A549 (cell line): ENCODE measurements around the gene ST3GAL6. TPM values are rescaled to one million over a fixed set of nuclear protein-coding genes. Genes with fewer than 3 reads are reported as not detected.

Source experiments
- ATAC-seq, 2 experiments: fragments of 200-7000 bp in 1 of 2; fragments of >200 bp in 1 of 2; cut with Nextera tagmentation in 1 of 2; cut with Tn5 transposase in 1 of 2; 3 replicates each; pipeline versions ENCODE4 v1.8.0 to v1.9.1; 2018 to 2020; ENCODE audit warnings: mild to moderate bottlenecking in 1 of 2, moderate library complexity in 1 of 2
- CTCF ChIA-PET: fragments of 300-600 bp; sonication (Branson Sonifier 250); formaldehyde crosslinking; extraction: SDS; loops from one replicate; lab custom pipeline; 2021; ENCODE audit warnings: antibody characterized with exemption, inconsistent platforms; lab: Yijun Ruan, JAX
- POLR2A ChIA-PET: fragments of 350-600 bp; formaldehyde crosslinking; extraction: SDS; loops from one replicate; lab custom pipeline; 2021; ENCODE audit warnings: antibody characterized with exemption, inconsistent platforms; lab: Yijun Ruan, JAX
- DNase-seq, 2 experiments: peaks; one replicate each; pipeline versions ENCODE4 v3.0.0 to v3.0.0-alpha.2; 2011 to 2016; ENCODE audit warnings: low read depth in 1 of 2, low spot score in 1 of 2
- FAIRE-seq: peaks from 2 replicates; lab custom pipeline; 2011; peaks lifted over from hg19 to GRCh38; lab: Jason Lieb, UNC
- H3K27ac ChIP-seq, 2 experiments: fragments of >200 bp; sonication (Bioruptor Twin); formaldehyde crosslinking; 3 replicates each; pipeline ENCODE4 v1.5.1; 2016 to 2017
- H3K4me1 ChIP-seq: fragments of >200 bp; sonication (Bioruptor Twin); formaldehyde crosslinking; 3 replicates; pipeline ENCODE4 v1.6.1; 2016
- H3K4me2 ChIP-seq: fragments of >200 bp; sonication (Bioruptor Twin); formaldehyde crosslinking; 3 replicates; pipeline ENCODE4 v1.6.1; 2016
- H3K4me3 ChIP-seq: fragments of >200 bp; sonication (Bioruptor Twin); formaldehyde crosslinking; 3 replicates; pipeline ENCODE4 v1.5.1; 2016
- H3K9me3 ChIP-seq: fragments of >200 bp; sonication (Bioruptor Twin); formaldehyde crosslinking; 3 replicates; pipeline ENCODE4 v1.6.1; 2016
- EHMT2 ChIP-seq: fragments of 200-600 bp; sonication (generic); IDR thresholded peaks from 2 replicates; pipeline ENCODE4 v1.6.1; 2016; ENCODE audit warnings: antibody characterized with exemption, low read depth, mild to moderate bottlenecking, moderate library complexity
- JUN ChIP-seq, 2 experiments: fragments of >200 bp; sonication (Bioruptor Twin); formaldehyde crosslinking; IDR thresholded peaks; 2 replicates in 1 of 2; 3 replicates in 1 of 2; pipeline ENCODE4 v1.6.1; 2016 to 2017
- KDM1A ChIP-seq: fragments of 200-600 bp; sonication (generic); IDR thresholded peaks from 2 replicates; pipeline ENCODE4 v1.6.1; 2016; ENCODE audit warnings: low read depth, mild to moderate bottlenecking
- MAFK ChIP-seq: fragments of 450-650 bp; IDR thresholded peaks from 2 replicates; pipeline ENCODE4 v1.6.1; 2014; ENCODE audit not compliant: partially characterized antibody
- MAZ ChIP-seq: fragments of 150-350 bp; IDR thresholded peaks from 2 replicates; pipeline ENCODE4 v1.6.1; 2014; ENCODE audit warnings: antibody characterized with exemption, low read depth, low read length, borderline replicate concordance
- USF2 ChIP-seq: fragments of 450-650 bp; IDR thresholded peaks from 2 replicates; pipeline ENCODE4 v1.6.1; 2014; ENCODE audit warnings: antibody characterized with exemption
- ZFP36 ChIP-seq: fragments of 450-650 bp; IDR thresholded peaks from 2 replicates; pipeline ENCODE4 v1.6.1; 2014; ENCODE audit warnings: borderline replicate concordance; ENCODE audit not compliant: partially characterized antibody
- WGBS: methylation state at CpG from one replicate; pipeline ENCODE4 v1.1.6; 2017; ENCODE audit errors: missing lambda C conversion rate; 5-methylcytosine and 5-hydroxymethylcytosine counted together
- polyA plus RNA-seq, 4 experiments: library from polyadenylated mRNA; depleted of rRNA in 3 of 4; stranded (reverse); fragments of >200 nt; fragmentation: RNase III in 1 of 4; extraction: RNeasy Plus Mini Kit Qiagen cat#74134 plus additional on column Dnase treatment in 1 of 4; gene quantifications; 2 replicates in 3 of 4; 3 replicates in 1 of 4; pipeline ENCODE4 v1.2.3, GENCODE V29; 2011 to 2017
- small RNA-seq, 6 experiments: library from RNA; depleted of rRNA; stranded (forward); fragments of <200 nt; gene quantifications; one replicate each; pipeline ENCODE3, GENCODE V24; 2012

ST3GAL6 gene
- polyA plus RNA-seq, 2 of the 4 experiments (the other 2 are of a cell fraction): 1.1 to 1.4 TPM

- TF ChIP-seq JUN (IDR thresholded peaks at IDR 0.05) (no peak), ZFP36 (no peak), USF2 (no peak), MAZ (no peak), KDM1A (no peak)
- H3K4me2 ChIP-seq: peak overlapping the region; percentile 3; the same call in 2 of the 3 replicates
- WGBS: 62% methylated on average over 3 of the region's 3 CpGs
- CTCF ChIA-PET: interaction anchor here (0.7 kb wide), 1 partner anchor 39 kb away, joined by 3 read pairs; no protein-coding TSS in a partner anchor
- POLR2A ChIA-PET: no interaction called here
- H3K27ac ChIP-seq: peak overlapping the region in 1 of 2 experiments; percentile 42; a peak in 2 of 6 replicates
- H3K4me3 ChIP-seq: no peak overlapping the region
- no peak for DNase-seq
- FAIRE-seq: no peak
- H3K9me3 ChIP-seq: no peaks in the 10 kb centered on the region
- H3K4me1 ChIP-seq: peaks cover 52% of the 10 kb centered on the region
- ATAC-seq: peak; percentile 49 to 50; a peak in 4 of 6 replicates
Measured at GRCh38 chr3:98839846-98840245, 76.7 kb downstream of the ST3GAL6 start.

GRCh38 chr3:98843266-98843959 is 80.3 kb downstream of the ST3GAL6 start:
- H3K9me3 ChIP-seq: no peaks in the 10 kb centered on the region
- FAIRE-seq: peak; percentile 23
- ATAC-seq: no peak
- ChIA-PET CTCF (interaction anchor here (1.2 kb wide), 1 partner anchor 151 kb away, joined by 3 read pairs; no protein-coding TSS in a partner anchor), POLR2A (no interaction called here)
- WGBS: 51% methylated on average over 7 of the region's 7 CpGs
- TF ChIP-seq MAFK (peak; percentile 88), EHMT2 (no peak)
- peaks cover 78% of the 10 kb centered on the region for H3K4me1 ChIP-seq
- peak overlapping the region; percentile 22 for H3K4me2 ChIP-seq
- H3K4me3 ChIP-seq: no peak overlapping the region
- no peak overlapping the region for H3K27ac ChIP-seq
- DNase-seq: no peak

Small RNA genes within 50 kb of the gene (small RNA-seq; reads per million reads assigned to genes)
- gene RNU6-26P: 0 to 1.7 (median 0.12) reads per million in 6 experiments

Other genes with a start within 250 kb of the ST3GAL6 start
- 150 TPM in 2 replicates for gene CLDND1, start 240.4 kb upstream of the ST3GAL6 start, polyA plus RNA-seq (2011; rRNA removed)
- 45.2 to 50.5 TPM (median 49.0 TPM) in 3 replicates for gene CLDND1, start 240.4 kb upstream of the ST3GAL6 start, polyA plus RNA-seq (2017; fragmentation: RNase III; extraction: RNeasy Plus Mini Kit Qiagen cat#74134 plus additional on column Dnase treatment)
- gene GPR15, start 231.4 kb upstream of the ST3GAL6 start, polyA plus RNA-seq (2011; rRNA removed): not detected in 2 replicates
- not detected in 3 replicates for gene GPR15, start 231.4 kb upstream of the ST3GAL6 start, polyA plus RNA-seq (2017; fragmentation: RNase III; extraction: RNeasy Plus Mini Kit Qiagen cat#74134 plus additional on column Dnase treatment)
- gene CPOX, start 169.7 kb upstream of the ST3GAL6 start, polyA plus RNA-seq (2011; rRNA removed): 28.0 and 30.3 TPM in 2 replicates
- 20.8 to 25.7 TPM (median 22.1 TPM) in 3 replicates for gene CPOX, start 169.7 kb upstream of the ST3GAL6 start, polyA plus RNA-seq (2017; fragmentation: RNase III; extraction: RNeasy Plus Mini Kit Qiagen cat#74134 plus additional on column Dnase treatment)
- 582 and 623 TPM in 2 replicates for gene DCBLD2, start 138.4 kb downstream of the ST3GAL6 start, polyA plus RNA-seq (2011; rRNA removed)
- gene DCBLD2, start 138.4 kb downstream of the ST3GAL6 start, polyA plus RNA-seq (2017; fragmentation: RNase III; extraction: RNeasy Plus Mini Kit Qiagen cat#74134 plus additional on column Dnase treatment): 266 to 276 TPM (median 272 TPM) in 3 replicates